Ovary (tissue), 9 donors: ENCODE results near the gene BRD7. TPM values are rescaled to one million over a fixed set of nuclear protein-coding genes. Genes with fewer than 3 reads are reported as not detected.

Source experiments
- DNase-seq, 5 donors: peaks; one replicate each; pipeline ENCODE4 v3.0.0-alpha.2; 2019 to 2020
- H3K27ac ChIP-seq, 2 donors: fragments of 200-600 bp; one replicate each; pipeline versions ENCODE4 v1.5.1 to v1.8.0; 2019 to 2022
- H3K27me3 ChIP-seq: fragments of 200-600 bp; one replicate; pipeline ENCODE4 v1.8.0; 2022
- H3K36me3 ChIP-seq: fragments of 200-600 bp; sonication (generic); one replicate; pipeline ENCODE4 v1.5.1; 2019
- H3K4me1 ChIP-seq: one replicate; pipeline ENCODE4 v1.8.1; 2013; ENCODE audit warnings: mild to moderate bottlenecking, moderate library complexity; ENCODE audit not compliant: insufficient read depth
- H3K4me3 ChIP-seq: fragments of 200-600 bp; sonication (generic); one replicate; pipeline ENCODE4 v1.5.1; 2017
- H3K9me3 ChIP-seq, 2 donors: fragments of 200-600 bp in 1 of 2; sonication (generic) in 1 of 2; one replicate each; pipeline versions ENCODE4 v1.5.1 to v1.8.1; 2013 to 2019; ENCODE audit warnings: mild to moderate bottlenecking in 1 of 2, moderate library complexity in 1 of 2
- CTCF ChIP-seq, 3 donors: fragments of 450-650 bp in 2 of 3; fragments of 200-600 bp in 1 of 3; IDR thresholded peaks; one replicate each; pipeline versions ENCODE4 v1.5.1 to v1.8.0; 2016 to 2022; ENCODE audit warnings: antibody characterized with exemption in 3 of 3, mild to moderate bottlenecking in 1 of 3
- EP300 ChIP-seq: sonication (generic); formaldehyde crosslinking; IDR thresholded peaks from one replicate; pipeline ENCODE4 v1.6.1; 2017; ENCODE audit warnings: antibody characterized with exemption
- POLR2A ChIP-seq: fragments of 450-650 bp; IDR thresholded peaks from one replicate; pipeline ENCODE4 v1.6.1; 2017; ENCODE audit warnings: antibody characterized with exemption, mild to moderate bottlenecking, moderate library complexity
- WGBS, 3 donors: extraction: QIAGEN DNeasy Blood & Tissue Kit in 1 of 3; methylation state at CpG; one replicate each; pipeline versions ENCODE4 v1.1.5 to v1.1.7; 2013 to 2017; 5-methylcytosine and 5-hydroxymethylcytosine counted together
- intact Hi-C, 4 donors: fragments of 100-400 bp; cut with DNase I; formaldehyde crosslinking; loops; one replicate each; pipeline versions ENCODE4 v1.11.0 to v1.15.1; 2022 to 2023
- polyA plus RNA-seq, 2 donors: library from polyadenylated mRNA; stranded (reverse); fragments of 200-250 nt in 1 of 2; fragments of 350-450 nt in 1 of 2; fragmentation: Illumina TruSeq in 1 of 2; extraction: RNeasy Lipid Tissue Mini Kit (QIAGEN cat#74804) in 1 of 2; gene quantifications; one replicate each; pipeline ENCODE4 v1.2.3, GENCODE V29; 2013 to 2014
- total RNA-seq, 7 donors: library from RNA; depleted of rRNA in 2 of 7; stranded (reverse); fragments of >200 nt in 2 of 7; fragmentation: NEBNext Ultra II Directional in 3 of 7; extraction: Animal tissue kit (Norgen Biotek cat#: 25700) in 3 of 7; gene quantifications; one replicate each; pipeline versions ENCODE4 v1.1.0 to v1.2.4, GENCODE V29; 2016 to 2023
- donor health status: DM: no; HTN: no; CAD: no; lungs with moderate emphysema.
- donor health status: DM: no; HTN: no; CAD: no.
- donor health status: Bipolar disorder and iron deficiency.
- donor health status: DM: yes; HTN: yes; CAD: no.
- donor health status: DM: no; HTN: no; CAD: no.
- donor health status: DM: yes; HTN: yes; CAD: no.

The BRD7 gene
- total and polyA plus RNA-seq, 9 donors, result 30.0 to 75.1 (median 53.5) TPM

- H3K9me3 ChIP-seq, result no peaks in the 10 kb centered on the region
- H3K27ac ChIP-seq, result no peak overlapping the region
- no peak for DNase-seq
- no peaks in the 10 kb centered on the region for H3K36me3 ChIP-seq
- intact Hi-C loops, result loop anchor here in 1 of 4 donors (10.0 kb wide), 1 partner anchor 423 kb away; no protein-coding TSS in a partner anchor
- WGBS, 3 donors, result 71 to 81% (median 73%) methylated on average over 8 of the region's 8 CpGs
- TF ChIP-seq CTCF (IDR thresholded peaks at IDR 0.05) (no peak), EP300 (no peak), POLR2A (no peak)
- no peak overlapping the region for H3K4me3 ChIP-seq
- H3K27me3 ChIP-seq, result no peaks in the 10 kb centered on the region
- no peaks in the 10 kb centered on the region for H3K4me1 ChIP-seq
Measured at GRCh38 chr16:50381679-50382440, 13.1 kb upstream of the BRD7 start.

GRCh38 chr16:50378417-50378816 is 9.6 kb upstream of the BRD7 start:
- Histone ChIP-seq H3K36me3 (no peaks in the 10 kb centered on the region), H3K4me3 (no peak overlapping the region), H3K27ac (no peak overlapping the region), H3K27me3 (no peaks in the 10 kb centered on the region), H3K9me3 (no peaks in the 10 kb centered on the region), H3K4me1 (no peaks in the 10 kb centered on the region)
- TF ChIP-seq CTCF (IDR thresholded peaks at IDR 0.05), result no peak
- TF ChIP-seq EP300, result no peak
- no peak for DNase-seq
- intact Hi-C loops, result loop anchor here in 3 of 4 donors (10.0 kb wide), 3 partner anchors 256 to 426 kb away; no protein-coding TSS in a partner anchor

- Histone ChIP-seq H3K4me1 (no peaks in the 10 kb centered on the region), H3K27ac (no peak overlapping the region), H3K36me3 (no peaks in the 10 kb centered on the region), H3K27me3 (no peaks in the 10 kb centered on the region), H3K4me3 (no peak overlapping the region), H3K9me3 (no peaks in the 10 kb centered on the region)
- whole genome bisulfite sequencing, 3 donors, result 57 to 63% (median 60%) methylated on average over 4 of the region's 4 CpGs
- DNase-seq, result no peak
- intact Hi-C loops, result loop anchor here in 3 of 4 donors (10.0 kb wide), 3 partner anchors 258 to 428 kb away; no protein-coding TSS in a partner anchor
- TF ChIP-seq CTCF (IDR thresholded peaks at IDR 0.05) (no peak), POLR2A (no peak), EP300 (no peak)
Measured at GRCh38 chr16:50377001-50377400, 8.2 kb upstream of the BRD7 start.

GRCh38 chr16:50373780-50374179 is 5.0 kb upstream of the BRD7 start:
- H3K9me3 ChIP-seq, result no peaks in the 10 kb centered on the region
- WGBS, 3 donors, result 91 to 94% (median 91%) methylated on average over 9 of the region's 9 CpGs
- H3K36me3 ChIP-seq, result no peaks in the 10 kb centered on the region
- H3K4me1 ChIP-seq, result no peaks in the 10 kb centered on the region
- no peaks in the 10 kb centered on the region for H3K27me3 ChIP-seq
- H3K4me3 ChIP-seq, result no peak overlapping the region
- no peak for TF ChIP-seq CTCF (IDR thresholded peaks at IDR 0.05)
- no peak for TF ChIP-seq POLR2A
- TF ChIP-seq EP300, result no peak
- H3K27ac ChIP-seq, result no peak overlapping the region
- DNase-seq, result no peak
- intact Hi-C loops, result loop anchor here (5.0 to 10.0 kb wide), 5 partner anchors 261 to 431 kb away; no protein-coding TSS in a partner anchor
